Measurements from ENCODE around the gene ANKRD60.

The ANKRD60 gene

DNA sequence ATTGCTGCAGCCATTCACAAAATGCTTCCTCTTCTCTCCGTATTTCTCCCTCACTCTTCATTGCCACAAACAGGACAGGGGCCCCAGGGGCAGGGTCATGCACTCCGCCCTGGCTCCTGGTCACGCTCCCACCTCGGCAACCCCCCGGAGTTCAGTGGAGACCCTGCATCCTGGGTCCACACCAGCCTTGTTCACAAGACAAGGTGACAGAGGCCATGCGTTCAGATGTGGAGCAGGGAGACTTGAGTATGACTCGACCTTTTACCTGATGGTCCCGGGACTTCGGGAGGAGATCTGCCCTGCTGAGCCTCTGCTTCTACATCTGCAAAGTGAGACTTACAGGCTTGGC lies 49.4 kb downstream of the ANKRD60 start:
- Histone ChIP-seq H3K9me3 (ENCODE audit: insufficient read depth, low read length, severe bottlenecking) (no peaks in the 10 kb centered on the region), H3K4me3 (ENCODE audit: low read depth in 1 of 2, low read length in 2 of 2) (no peak overlapping the region), H3K79me2 (ENCODE audit: insufficient read depth, low read length) (no peaks in the 10 kb centered on the region), H2AFZ (ENCODE audit: low read depth, low read length) (no peak overlapping the region), H3K4me1 (ENCODE audit: insufficient read depth, low read length) (no peaks in the 10 kb centered on the region), H3K36me3 (ENCODE audit: insufficient read depth, low read length) (no peaks in the 10 kb centered on the region), H3K4me2 (ENCODE audit: insufficient read depth, low read length) (no peak overlapping the region), H4K20me1 (ENCODE audit: insufficient read depth, low read length) (no peaks in the 10 kb centered on the region), H3K27me3 (ENCODE audit: insufficient read depth, low read length, poor library complexity) (peaks cover 9% of the 10 kb centered on the region), H3K9ac (ENCODE audit: low read depth, low read length) (no peak overlapping the region), H3K27ac (ENCODE audit: low read length) (no peak overlapping the region)
- no peak for TF ChIP-seq EZH2 (IDR thresholded peaks at IDR 0.05; ENCODE audit: borderline replicate concordance, low read depth, low read length, severe bottlenecking)
- no peak for ATAC-seq (ENCODE audit: insufficient read depth, low read depth)
- no peak for DNase-seq

DNA sequence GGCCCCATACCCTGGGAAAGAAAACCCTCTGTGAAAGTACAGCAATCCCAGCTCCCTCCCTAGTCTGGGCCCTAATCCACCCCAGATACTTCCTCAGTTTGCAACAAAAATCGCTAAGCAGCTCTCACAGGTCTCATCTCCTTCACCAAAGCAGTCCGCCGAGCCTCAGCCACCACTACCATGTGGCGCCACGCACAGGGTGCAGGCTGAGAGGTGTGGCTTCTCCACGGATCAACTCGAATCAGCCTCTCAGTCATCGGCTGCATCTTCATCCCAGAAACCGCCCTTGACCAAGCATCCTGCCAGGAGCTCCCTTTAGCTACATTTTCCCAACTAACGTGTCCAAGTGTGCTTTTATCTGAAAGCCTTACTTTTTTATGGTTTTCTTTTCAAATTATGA lies 50.7 kb downstream of the ANKRD60 start:
- Histone ChIP-seq H3K9ac (ENCODE audit: low read depth, low read length) (no peak overlapping the region), H3K4me3 (ENCODE audit: low read depth in 1 of 2, low read length in 2 of 2) (no peak overlapping the region), H3K36me3 (ENCODE audit: insufficient read depth, low read length) (no peaks in the 10 kb centered on the region), H3K4me1 (ENCODE audit: insufficient read depth, low read length) (no peaks in the 10 kb centered on the region), H2AFZ (ENCODE audit: low read depth, low read length) (no peak overlapping the region), H3K4me2 (ENCODE audit: insufficient read depth, low read length) (no peak overlapping the region), H3K27me3 (ENCODE audit: insufficient read depth, low read length, poor library complexity) (peaks cover 3% of the 10 kb centered on the region), H3K79me2 (ENCODE audit: insufficient read depth, low read length) (no peaks in the 10 kb centered on the region), H3K27ac (ENCODE audit: low read length) (no peak overlapping the region), H3K9me3 (ENCODE audit: insufficient read depth, low read length, severe bottlenecking) (no peaks in the 10 kb centered on the region), H4K20me1 (ENCODE audit: insufficient read depth, low read length) (no peaks in the 10 kb centered on the region)
- ATAC-seq (ENCODE audit: insufficient read depth, low read depth) = no peak
- peak; percentile 18 for DNase-seq
- no peak for TF ChIP-seq EZH2 (IDR thresholded peaks at IDR 0.05; ENCODE audit: borderline replicate concordance, low read depth, low read length, severe bottlenecking)
- TF ChIP-seq, protein P1, sequence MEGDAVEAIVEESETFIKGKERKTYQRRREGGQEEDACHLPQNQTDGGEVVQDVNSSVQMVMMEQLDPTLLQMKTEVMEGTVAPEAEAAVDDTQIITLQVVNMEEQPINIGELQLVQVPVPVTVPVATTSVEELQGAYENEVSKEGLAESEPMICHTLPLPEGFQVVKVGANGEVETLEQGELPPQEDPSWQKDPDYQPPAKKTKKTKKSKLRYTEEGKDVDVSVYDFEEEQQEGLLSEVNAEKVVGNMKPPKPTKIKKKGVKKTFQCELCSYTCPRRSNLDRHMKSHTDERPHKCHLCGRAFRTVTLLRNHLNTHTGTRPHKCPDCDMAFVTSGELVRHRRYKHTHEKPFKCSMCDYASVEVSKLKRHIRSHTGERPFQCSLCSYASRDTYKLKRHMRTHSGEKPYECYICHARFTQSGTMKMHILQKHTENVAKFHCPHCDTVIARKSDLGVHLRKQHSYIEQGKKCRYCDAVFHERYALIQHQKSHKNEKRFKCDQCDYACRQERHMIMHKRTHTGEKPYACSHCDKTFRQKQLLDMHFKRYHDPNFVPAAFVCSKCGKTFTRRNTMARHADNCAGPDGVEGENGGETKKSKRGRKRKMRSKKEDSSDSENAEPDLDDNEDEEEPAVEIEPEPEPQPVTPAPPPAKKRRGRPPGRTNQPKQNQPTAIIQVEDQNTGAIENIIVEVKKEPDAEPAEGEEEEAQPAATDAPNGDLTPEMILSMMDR (IDR thresholded peaks at IDR 0.05; ENCODE audit: borderline replicate concordance, extremely low read depth, low read length, poor library complexity, severe bottlenecking) = no peak

DNA sequence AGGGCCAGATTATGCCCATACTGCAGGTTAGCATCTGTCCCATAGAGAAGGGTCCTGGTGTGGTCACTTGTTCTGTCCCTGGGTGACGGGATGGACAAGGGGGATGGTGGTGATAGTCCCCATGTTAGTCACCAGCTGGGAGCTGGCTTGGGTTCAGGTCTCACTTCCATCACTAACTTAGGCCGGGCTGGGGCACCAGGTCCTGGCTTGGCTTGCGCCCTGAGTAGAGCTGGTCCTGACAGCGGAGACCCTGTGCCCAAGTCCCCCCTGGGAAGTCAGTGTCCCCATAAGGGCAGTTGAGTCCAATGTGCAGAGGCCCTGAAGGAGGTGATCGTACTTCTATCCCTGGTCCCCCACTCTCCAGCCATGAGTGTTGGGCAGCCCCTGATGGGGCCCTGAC lies 52.6 kb downstream of the ANKRD60 start:
- H4K20me1 ChIP-seq (ENCODE audit: insufficient read depth, low read length) = peaks cover 3% of the 10 kb centered on the region; the same call in 1 of the 2 replicates
- H3K9ac ChIP-seq (ENCODE audit: low read depth, low read length) = no peak overlapping the region
- no peak overlapping the region for H3K4me2 ChIP-seq (ENCODE audit: insufficient read depth, low read length)
- ATAC-seq (ENCODE audit: insufficient read depth, low read depth) (no peak), DNase-seq (no peak)
- H3K4me3 ChIP-seq (ENCODE audit: low read depth in 1 of 2, low read length in 2 of 2) = no peak overlapping the region
- no peak overlapping the region for H3K27ac ChIP-seq (ENCODE audit: low read length)
- H3K36me3 ChIP-seq (ENCODE audit: insufficient read depth, low read length) = no peaks in the 10 kb centered on the region
- no peaks in the 10 kb centered on the region for H3K9me3 ChIP-seq (ENCODE audit: insufficient read depth, low read length, severe bottlenecking)
- H2AFZ ChIP-seq (ENCODE audit: low read depth, low read length) = no peak overlapping the region
- H3K4me1 ChIP-seq (ENCODE audit: insufficient read depth, low read length) = no peaks in the 10 kb centered on the region
- no peaks in the 10 kb centered on the region for H3K79me2 ChIP-seq (ENCODE audit: insufficient read depth, low read length)
- TF ChIP-seq EZH2 (IDR thresholded peaks at IDR 0.05; ENCODE audit: borderline replicate concordance, low read depth, low read length, severe bottlenecking) = no peak
- TF ChIP-seq, protein P1 (IDR thresholded peaks at IDR 0.05; ENCODE audit: borderline replicate concordance, extremely low read depth, low read length, poor library complexity, severe bottlenecking) = no peak
- H3K27me3 ChIP-seq (ENCODE audit: insufficient read depth, low read length, poor library complexity) = peaks cover 3% of the 10 kb centered on the region

DNA sequence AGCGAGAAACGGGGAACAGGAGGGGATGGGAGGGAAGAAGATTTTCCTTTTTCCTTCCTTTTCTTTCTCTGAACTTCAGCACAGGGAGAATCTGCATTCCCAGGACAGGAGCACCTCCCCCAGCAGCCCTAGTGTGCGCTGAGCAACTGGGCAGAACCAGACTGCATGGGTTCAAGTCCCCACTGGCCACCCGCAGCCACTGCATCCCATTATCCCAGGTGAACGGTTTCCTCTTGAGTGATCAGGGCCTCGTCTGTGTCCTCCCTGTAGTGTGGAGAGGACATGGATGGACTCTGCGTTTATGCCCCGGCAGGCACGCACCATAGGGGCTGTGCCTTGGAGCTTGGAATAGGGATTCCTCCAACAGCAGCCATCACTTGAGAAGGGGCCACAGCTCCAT lies 53.0 kb downstream of the ANKRD60 start:
- Histone ChIP-seq H3K4me3 (ENCODE audit: low read depth in 1 of 2, low read length in 2 of 2) (no peak overlapping the region), H3K4me2 (ENCODE audit: insufficient read depth, low read length) (no peak overlapping the region), H4K20me1 (ENCODE audit: insufficient read depth, low read length) (peaks cover 3% of the 10 kb centered on the region; the same call in 1 of the 2 replicates), H3K9ac (ENCODE audit: low read depth, low read length) (no peak overlapping the region), H3K27me3 (ENCODE audit: insufficient read depth, low read length, poor library complexity) (peaks cover 3% of the 10 kb centered on the region), H3K36me3 (ENCODE audit: insufficient read depth, low read length) (no peaks in the 10 kb centered on the region), H3K79me2 (ENCODE audit: insufficient read depth, low read length) (no peaks in the 10 kb centered on the region), H3K9me3 (ENCODE audit: insufficient read depth, low read length, severe bottlenecking) (no peaks in the 10 kb centered on the region), H3K4me1 (ENCODE audit: insufficient read depth, low read length) (no peaks in the 10 kb centered on the region), H2AFZ (ENCODE audit: low read depth, low read length) (no peak overlapping the region), H3K27ac (ENCODE audit: low read length) (no peak overlapping the region)
- ATAC-seq (ENCODE audit: insufficient read depth, low read depth) (no peak), DNase-seq (no peak)
- TF ChIP-seq, protein P1 (IDR thresholded peaks at IDR 0.05; ENCODE audit: borderline replicate concordance, extremely low read depth, low read length, poor library complexity, severe bottlenecking) = no peak
- TF ChIP-seq EZH2 (IDR thresholded peaks at IDR 0.05; ENCODE audit: borderline replicate concordance, low read depth, low read length, severe bottlenecking) = no peak
